Caco-2 (cell line): ENCODE data around the gene SEPTIN12. TPM values are rescaled to one million over a fixed set of nuclear protein-coding genes. Genes with fewer than 3 reads are reported as not detected.

Experiments used
- BruUV-seq: library from RNA; stranded (reverse); fragments of 400-500 nt; replicated peaks from 2 replicates; lab custom pipeline; 2021; lab: Mats Ljungman, UMichigan
- CTCF ChIA-PET: fragments of 300-600 bp; sonication (Branson Sonifier 250); formaldehyde crosslinking; loops from one replicate; lab custom pipeline; 2022; ENCODE audit warnings: antibody characterized with exemption; lab: Charles Lee
- POLR2A ChIA-PET: fragments of 300-600 bp; sonication (Branson Sonifier 250); formaldehyde crosslinking; loops from one replicate; lab custom pipeline; 2022; ENCODE audit warnings: antibody characterized with exemption; lab: Charles Lee
- DNase-seq, 2 experiments: peaks; one replicate each; pipeline versions ENCODE4 v3.0.0 to v3.0.0-alpha.2; 2020 to 2022
- H3K27me3 ChIP-seq: replicated peaks from 2 replicates; pipeline ENCODE4 v1.6.0; 2011; ENCODE audit warnings: low read length; ENCODE audit not compliant: control insufficient read depth, insufficient read depth
- H3K36me3 ChIP-seq: 2 replicates; pipeline ENCODE4 v1.5.1; 2011; ENCODE audit warnings: low read length; ENCODE audit not compliant: control insufficient read depth, insufficient read depth
- H3K4me1 ChIP-seq: fragments of 250-450 bp; sonication (Bioruptor Pico); 2 replicates; pipeline ENCODE4 v1.5.1; 2020; ENCODE audit warnings: mild to moderate bottlenecking
- H3K4me3 ChIP-seq: 2 replicates; pipeline ENCODE4 v1.5.1; 2011; ENCODE audit warnings: low read depth, mild to moderate bottlenecking, control low read depth, low read length
- H3K9me3 ChIP-seq: fragments of 250-450 bp; sonication (Bioruptor Pico); 2 replicates; pipeline ENCODE4 v1.5.1; 2020; ENCODE audit warnings: mild to moderate bottlenecking, moderate library complexity
- H3K27ac Mint-ChIP-seq: one replicate; pipeline ENCODE4 v1.8.0; 2022; ENCODE audit warnings: mixed read lengths; ENCODE audit not compliant: unreplicated experiment
- H3K27me3 Mint-ChIP-seq: one replicate; pipeline ENCODE4 v1.8.0; 2022; ENCODE audit warnings: mixed read lengths; ENCODE audit not compliant: insufficient read depth, unreplicated experiment
- H3K36me3 Mint-ChIP-seq: one replicate; pipeline ENCODE4 v1.8.0; 2022; ENCODE audit warnings: mild to moderate bottlenecking, mixed read lengths; ENCODE audit not compliant: insufficient read depth, unreplicated experiment
- H3K4me1 Mint-ChIP-seq: one replicate; pipeline ENCODE4 v1.8.0; 2022; ENCODE audit warnings: low read depth, mixed read lengths; ENCODE audit not compliant: unreplicated experiment
- H3K4me3 Mint-ChIP-seq: one replicate; pipeline ENCODE4 v1.8.0; 2022; ENCODE audit warnings: mild to moderate bottlenecking, moderate library complexity, mixed read lengths; ENCODE audit not compliant: unreplicated experiment
- H3K9me3 Mint-ChIP-seq: one replicate; pipeline ENCODE4 v1.8.0; 2022; ENCODE audit warnings: mixed read lengths; ENCODE audit not compliant: unreplicated experiment
- CTCF ChIP-seq, 2 experiments: fragments of 200-600 bp in 1 of 2; IDR thresholded peaks; 1 replicate in 1 of 2; 2 replicates in 1 of 2; pipeline versions ENCODE4 v1.5.1 to v1.8.0; 2011 to 2022; ENCODE audit warnings: antibody characterized with exemption in 1 of 2, control low read depth in 1 of 2, inconsistent platforms in 1 of 2, low read depth in 1 of 2, low read length in 1 of 2, mild to moderate bottlenecking in 1 of 2, moderate library complexity in 1 of 2; ENCODE audit not compliant: insufficient read depth in 1 of 2, severe bottlenecking in 1 of 2, unreplicated experiment in 1 of 2
- intact Hi-C: fragments of 100-400 bp; cut with micrococcal nuclease; formaldehyde crosslinking; loops from one replicate; pipeline ENCODE4 v1.10.0; 2022; ENCODE audit not compliant: unreplicated experiment
- total RNA-seq: library from RNA; stranded (reverse); gene quantifications from 2 replicates; pipeline ENCODE4 v1.2.3, GENCODE V29; 2022

SEPTIN12 gene
- total RNA-seq, 1 experiment from 2014 or later: not detected

- no TSS peak for BruUV-seq
Measured at GRCh38 chr16:4833584-4833983, 45.4 kb upstream of the SEPTIN12 start.

GRCh38 chr16:4832698-4833343 lies 44.7 kb upstream of the SEPTIN12 start:
- TF ChIP-seq CTCF (IDR thresholded peaks at IDR 0.05; ENCODE audit: insufficient read depth in 1 of 2, low read depth in 1 of 2, low read length in 1 of 2, severe bottlenecking in 1 of 2, unreplicated experiment in 1 of 2): no peak
- POLR2A ChIA-PET: interaction anchor here (1.0 kb wide), 1 partner anchor 78 kb away, joined by 3 read pairs; no protein-coding TSS in a partner anchor
- CTCF ChIA-PET: no interaction called here
- H3K4me1 Mint-ChIP-seq: no peaks in the 10 kb centered on the region
- no peaks in the 10 kb centered on the region for H3K27me3 Mint-ChIP-seq
- H3K27ac Mint-ChIP-seq: no peak overlapping the region
- H3K27me3 ChIP-seq: no peaks in the 10 kb centered on the region
- no peak overlapping the region for H3K4me3 ChIP-seq
- H3K9me3 Mint-ChIP-seq: no peaks in the 10 kb centered on the region
- no peak overlapping the region for H3K4me3 Mint-ChIP-seq
- H3K36me3 Mint-ChIP-seq: peaks cover 78% of the 10 kb centered on the region
- no peaks in the 10 kb centered on the region for H3K9me3 ChIP-seq
- intact Hi-C loops: no loop called here
- no peaks in the 10 kb centered on the region for H3K4me1 ChIP-seq
- H3K36me3 ChIP-seq: peaks cover 1% of the 10 kb centered on the region; the same call in 1 of the 2 replicates
- BruUV-seq: no TSS peak
- DNase-seq: no peak

More at GRCh38 chr16:4833584-4833983, 45.4 kb upstream of the SEPTIN12 start:
- H3K4me1 ChIP-seq: no peaks in the 10 kb centered on the region
- no peak for TF ChIP-seq CTCF (IDR thresholded peaks at IDR 0.05; ENCODE audit: insufficient read depth in 1 of 2, low read depth in 1 of 2, low read length in 1 of 2, severe bottlenecking in 1 of 2, unreplicated experiment in 1 of 2)
- Mint-ChIP-seq H3K4me3 (no peak overlapping the region), H3K27me3 (no peaks in the 10 kb centered on the region), H3K9me3 (no peaks in the 10 kb centered on the region), H3K36me3 (peaks cover 78% of the 10 kb centered on the region), H3K4me1 (no peaks in the 10 kb centered on the region), H3K27ac (no peak overlapping the region)
- H3K4me3 ChIP-seq: no peak overlapping the region
- H3K36me3 ChIP-seq: no peaks in the 10 kb centered on the region; the same call in 1 of the 2 replicates
- DNase-seq: no peak
- intact Hi-C loops: no loop called here
- H3K9me3 ChIP-seq: no peaks in the 10 kb centered on the region
- CTCF ChIA-PET: interaction anchor here (0.6 kb wide), 1 partner anchor 115 kb away, joined by 3 read pairs; no protein-coding TSS in a partner anchor
- POLR2A ChIA-PET: interaction anchor here (1.0 kb wide), 1 partner anchor 78 kb away, joined by 3 read pairs; no protein-coding TSS in a partner anchor
- no peaks in the 10 kb centered on the region for H3K27me3 ChIP-seq

- H3K27me3 Mint-ChIP-seq: no peaks in the 10 kb centered on the region
- BruUV-seq: no TSS peak
- no peak for DNase-seq
- no peaks in the 10 kb centered on the region for H3K4me1 Mint-ChIP-seq
- Histone ChIP-seq H3K4me1 (no peaks in the 10 kb centered on the region), H3K36me3 (peaks cover 1% of the 10 kb centered on the region; the same call in 1 of the 2 replicates), H3K27me3 (no peaks in the 10 kb centered on the region), H3K4me3 (no peak overlapping the region), H3K9me3 (no peaks in the 10 kb centered on the region)
- CTCF ChIA-PET: no interaction called here
- H3K27ac Mint-ChIP-seq: no peak overlapping the region
- POLR2A ChIA-PET: no interaction called here
- H3K9me3 Mint-ChIP-seq: no peaks in the 10 kb centered on the region
- peaks cover 71% of the 10 kb centered on the region for H3K36me3 Mint-ChIP-seq
- H3K4me3 Mint-ChIP-seq: no peak overlapping the region
- TF ChIP-seq CTCF (IDR thresholded peaks at IDR 0.05; ENCODE audit: insufficient read depth in 1 of 2, low read depth in 1 of 2, low read length in 1 of 2, severe bottlenecking in 1 of 2, unreplicated experiment in 1 of 2): no peak
- intact Hi-C loops: no loop called here
Measured at GRCh38 chr16:4831616-4832015, 43.5 kb upstream of the SEPTIN12 start.
